Neuronal stem cell (in vitro differentiated cells): ENCODE data around the gene CD19.

Experiments used
- DNase-seq: peaks from one replicate; pipeline ENCODE4 v3.0.0-alpha.2; 2013; ENCODE audit warnings: low spot score
- H2AFZ ChIP-seq: one replicate; pipeline ENCODE4 v1.6.1; 2013; ENCODE audit warnings: mild to moderate bottlenecking, low read length, inconsistent platforms
- H2AK5ac ChIP-seq: 2 replicates; pipeline ENCODE4 v1.6.1; 2013; ENCODE audit warnings: low read depth, mild to moderate bottlenecking, inconsistent platforms, low read length, moderate library complexity, mixed read lengths
- H2BK120ac ChIP-seq: 2 replicates; pipeline ENCODE4 v1.6.1; 2013; ENCODE audit warnings: low read depth, mild to moderate bottlenecking, inconsistent platforms, low read length, moderate library complexity, mixed read lengths
- H2BK12ac ChIP-seq: one replicate; pipeline ENCODE4 v1.6.1; 2013; ENCODE audit warnings: low read length, inconsistent platforms
- H2BK15ac ChIP-seq: 2 replicates; pipeline ENCODE4 v1.6.1; 2013; ENCODE audit warnings: mild to moderate bottlenecking, low read length, inconsistent platforms, mixed read lengths
- H2BK5ac ChIP-seq: one replicate; pipeline ENCODE4 v1.6.1; 2013; ENCODE audit warnings: inconsistent platforms, mild to moderate bottlenecking, low read length, moderate library complexity
- H3K14ac ChIP-seq: one replicate; pipeline ENCODE4 v1.6.1; 2013; ENCODE audit warnings: low read length, inconsistent platforms
- H3K18ac ChIP-seq: 2 replicates; pipeline ENCODE4 v1.6.1; 2013; ENCODE audit warnings: low read length, inconsistent platforms
- H3K23ac ChIP-seq: 2 replicates; pipeline ENCODE4 v1.6.1; 2013; ENCODE audit warnings: low read depth, mild to moderate bottlenecking, mixed read lengths, low read length, inconsistent platforms; ENCODE audit not compliant: poor library complexity
- H3K27ac ChIP-seq: replicated peaks from 3 replicates; pipeline ENCODE4 v1.5.1; 2013; ENCODE audit warnings: low read length, inconsistent platforms
- H3K27me3 ChIP-seq, 3 experiments: 2 replicates each; pipeline ENCODE4 v1.6.1; 2013; ENCODE audit warnings: low read length in 3 of 3, mild to moderate bottlenecking in 2 of 3, inconsistent platforms in 1 of 3, low read depth in 1 of 3, mixed read lengths in 1 of 3, moderate library complexity in 1 of 3; ENCODE audit not compliant: control insufficient read depth in 3 of 3, insufficient read depth in 3 of 3
- H3K36me3 ChIP-seq, 2 donors: replicated peaks in 1 of 2; 2 replicates each; pipeline ENCODE4 v1.6.1; 2013; ENCODE audit warnings: low read length in 2 of 2; ENCODE audit not compliant: control insufficient read depth in 2 of 2, insufficient read depth in 2 of 2
- H3K4ac ChIP-seq: 2 replicates; pipeline ENCODE4 v1.6.1; 2013; ENCODE audit warnings: inconsistent platforms, mild to moderate bottlenecking, low read length, moderate library complexity
- H3K4me1 ChIP-seq, 2 donors: 1 replicate in 1 of 2; 2 replicates in 1 of 2; pipeline ENCODE4 v1.6.1; 2013; ENCODE audit warnings: low read length in 2 of 2, low read depth in 1 of 2; ENCODE audit not compliant: control insufficient read depth in 2 of 2, insufficient read depth in 1 of 2
- H3K4me2 ChIP-seq: one replicate; pipeline ENCODE4 v1.6.1; 2013; ENCODE audit warnings: mild to moderate bottlenecking, low read length, inconsistent platforms; ENCODE audit not compliant: insufficient read depth, poor library complexity, severe bottlenecking
- H3K4me3 ChIP-seq, 2 donors: 2 replicates each; pipeline ENCODE4 v1.5.1; 2013; ENCODE audit warnings: low read length in 2 of 2, mild to moderate bottlenecking in 2 of 2, inconsistent platforms in 1 of 2, moderate library complexity in 1 of 2
- H3K79me1 ChIP-seq: one replicate; pipeline ENCODE4 v1.6.1; 2013; ENCODE audit warnings: low read depth, mild to moderate bottlenecking, inconsistent platforms, low read length, moderate library complexity
- H3K9ac ChIP-seq: one replicate; pipeline ENCODE4 v1.6.1; 2013; ENCODE audit warnings: mild to moderate bottlenecking, low read depth, low read length, inconsistent platforms; ENCODE audit not compliant: poor library complexity
- H3K9me3 ChIP-seq, 2 donors: replicated peaks in 1 of 2; 2 replicates each; pipeline versions ENCODE3 to v1.6.1; 2013; ENCODE audit warnings: low read length in 2 of 2, mild to moderate bottlenecking in 2 of 2, inconsistent platforms in 1 of 2, low read depth in 1 of 2, mixed read lengths in 1 of 2, moderate library complexity in 1 of 2; ENCODE audit not compliant: control insufficient read depth in 2 of 2, insufficient read depth in 1 of 2
- H4K8ac ChIP-seq: one replicate; pipeline ENCODE4 v1.6.1; 2013; ENCODE audit warnings: low read depth, mild to moderate bottlenecking, inconsistent platforms, low read length, moderate library complexity
- H4K91ac ChIP-seq: one replicate; pipeline ENCODE4 v1.6.1; 2013; ENCODE audit warnings: low read length, low read depth, mild to moderate bottlenecking, inconsistent platforms; ENCODE audit not compliant: poor library complexity
- WGBS, 2 donors: extraction: QIAGEN DNeasy Blood & Tissue Kit; methylation state at CpG; one replicate each; pipeline ENCODE4 v1.1.7; 2013; ENCODE audit warnings: missing lambda C conversion rate in 2 of 2, mixed read lengths in 1 of 2; ENCODE audit not compliant: insufficient read length in 2 of 2, insufficient replicate concordance in 1 of 2; ENCODE audit errors: extremely low coverage in 2 of 2; 5-methylcytosine and 5-hydroxymethylcytosine counted together

The CD19 gene

GRCh38 chr16:28985211-28986041 lies 53.7 kb downstream of the CD19 start:
- no peak overlapping the region for H2BK12ac ChIP-seq
- H3K14ac ChIP-seq, result no peak overlapping the region
- DNase-seq, result no peak
- no peak overlapping the region for H3K27ac ChIP-seq
- peak overlapping the region; percentile 12 for H3K9ac ChIP-seq
- H3K18ac ChIP-seq, result no peak overlapping the region
- no peak overlapping the region for H3K23ac ChIP-seq
- no CpG with 5 or more reads among the region's 19 CpGs for WGBS, 2 donors
- no peak overlapping the region for H4K91ac ChIP-seq
- no peak overlapping the region for H3K4me2 ChIP-seq
- no peak overlapping the region for H2BK5ac ChIP-seq
- no peaks in the 10 kb centered on the region for H3K27me3 ChIP-seq
- no peak overlapping the region for H2BK120ac ChIP-seq
- H3K36me3 ChIP-seq, result peaks cover 15 to 28% of the 10 kb centered on the region in 2 donors
- H2BK15ac ChIP-seq, result no peak overlapping the region
- no peaks in the 10 kb centered on the region for H3K4me1 ChIP-seq
- no peak overlapping the region for H4K8ac ChIP-seq
- H2AK5ac ChIP-seq, result no peak overlapping the region
- peaks cover 3 to 5% of the 10 kb centered on the region in 2 donors for H3K9me3 ChIP-seq
- H2AFZ ChIP-seq, result no peak overlapping the region
- peaks cover 6% of the 10 kb centered on the region for H3K79me1 ChIP-seq
- no peak overlapping the region for H3K4me3 ChIP-seq
- no peak overlapping the region for H3K4ac ChIP-seq

- Histone ChIP-seq H3K27ac (no peak overlapping the region), H3K9me3 (peaks cover 3 to 5% of the 10 kb centered on the region in 2 donors), H3K36me3 (peaks cover 15 to 25% of the 10 kb centered on the region in 2 donors), H2BK5ac (no peak overlapping the region), H3K4me1 (no peaks in the 10 kb centered on the region), H3K23ac (no peak overlapping the region), H3K4ac (no peak overlapping the region), H2BK12ac (no peak overlapping the region), H3K9ac (no peak overlapping the region), H3K18ac (no peak overlapping the region), H2BK15ac (no peak overlapping the region), H4K91ac (no peak overlapping the region), H3K14ac (no peak overlapping the region), H3K4me2 (no peak overlapping the region), H2AFZ (no peak overlapping the region), H3K27me3 (no peaks in the 10 kb centered on the region), H4K8ac (no peak overlapping the region), H3K79me1 (peaks cover 6% of the 10 kb centered on the region), H3K4me3 (no peak overlapping the region), H2AK5ac (no peak overlapping the region), H2BK120ac (no peak overlapping the region)
- no CpG with 5 or more reads among the region's 9 CpGs for WGBS, 2 donors
- no peak for DNase-seq
These were observed 54.3 kb downstream of the CD19 start for GRCh38 chr16:28986046-28986445.

- Histone ChIP-seq H3K9ac (no peak overlapping the region), H2BK120ac (no peak overlapping the region), H3K4me1 (no peaks in the 10 kb centered on the region), H3K9me3 (peaks cover 2 to 3% of the 10 kb centered on the region in 2 donors), H2BK15ac (no peak overlapping the region), H3K4ac (no peak overlapping the region), H3K36me3 (peaks cover 14 to 21% of the 10 kb centered on the region in 2 donors), H3K14ac (no peak overlapping the region), H3K18ac (no peak overlapping the region), H3K4me3 (no peak overlapping the region), H3K79me1 (peaks cover 6% of the 10 kb centered on the region), H2BK12ac (no peak overlapping the region), H3K4me2 (no peak overlapping the region), H2BK5ac (no peak overlapping the region), H2AFZ (no peak overlapping the region), H3K27ac (no peak overlapping the region), H2AK5ac (no peak overlapping the region), H3K23ac (no peak overlapping the region), H3K27me3 (no peaks in the 10 kb centered on the region), H4K91ac (no peak overlapping the region), H4K8ac (no peak overlapping the region)
- no CpG with 5 or more reads among the region's 13 CpGs for WGBS, 2 donors
- DNase-seq, result no peak
These were observed 54.7 kb downstream of the CD19 start for GRCh38 chr16:28986492-28986891.

- Histone ChIP-seq H3K4me2 (no peak overlapping the region), H4K8ac (no peak overlapping the region), H3K27me3 (no peaks in the 10 kb centered on the region), H3K18ac (no peak overlapping the region), H3K36me3 (peaks cover 10 to 13% of the 10 kb centered on the region in 2 donors), H2BK5ac (no peak overlapping the region), H3K27ac (no peak overlapping the region), H2BK15ac (no peak overlapping the region), H3K9ac (no peak overlapping the region), H3K4me3 (no peak overlapping the region), H2BK120ac (no peak overlapping the region), H2AK5ac (no peak overlapping the region), H2BK12ac (no peak overlapping the region), H3K4me1 (no peaks in the 10 kb centered on the region), H3K23ac (no peak overlapping the region), H3K4ac (no peak overlapping the region), H4K91ac (no peak overlapping the region), H2AFZ (no peak overlapping the region), H3K79me1 (peaks cover 6% of the 10 kb centered on the region), H3K9me3 (no peaks in the 10 kb centered on the region), H3K14ac (no peak overlapping the region)
- no peak for DNase-seq
- no CpG with 5 or more reads among the region's 4 CpGs for WGBS, 2 donors
These were observed 55.5 kb downstream of the CD19 start for GRCh38 chr16:28987170-28987853.
